K562 (cell line): Measurements from ENCODE around the gene RNF166. TPM values are rescaled to one million over a fixed set of nuclear protein-coding genes. Genes with fewer than 3 reads are reported as not detected.

Experiments used
- CREB1 ChIP-seq, 2 experiments: sonication (generic) in 1 of 2; formaldehyde crosslinking in 1 of 2; IDR thresholded peaks; 2 replicates each; pipeline versions ENCODE4 v1.6.1 to v1.8.0; 2012 to 2022; ENCODE audit warnings: inconsistent platforms in 1 of 2, mild to moderate bottlenecking in 1 of 2, missing genetic modification reagents in 1 of 2, moderate library complexity in 1 of 2
- EP300 ChIP-seq: IDR thresholded peaks from 2 replicates; pipeline ENCODE4 v1.6.1; 2012; ENCODE audit warnings: low read length, improper control_type of control experiment
- KHSRP ChIP-seq: fragments of 450-650 bp; IDR thresholded peaks from 2 replicates; pipeline ENCODE4 v1.6.1; 2017
- MYBL2 ChIP-seq, 2 experiments: fragments of 450-650 bp in 1 of 2; sonication (generic) in 1 of 2; formaldehyde crosslinking in 1 of 2; IDR thresholded peaks; 2 replicates each; pipeline versions ENCODE4 v1.6.1 to v1.8.1; 2017 to 2022; ENCODE audit warnings: borderline replicate concordance in 1 of 2, inconsistent platforms in 1 of 2, low read depth in 1 of 2, mild to moderate bottlenecking in 1 of 2, missing genetic modification reagents in 1 of 2, moderate library complexity in 1 of 2
- NCOA2 ChIP-seq, 2 experiments: fragments of 450-650 bp; IDR thresholded peaks; 2 replicates each; pipeline ENCODE4 v1.6.1; 2018; ENCODE audit warnings: mild to moderate bottlenecking in 2 of 2, moderate library complexity in 1 of 2; ENCODE audit not compliant: partially characterized antibody in 2 of 2
- NR2C2 ChIP-seq, 2 experiments: fragments of 200-800 bp in 1 of 2; sonication (Bioruptor generic) in 1 of 2; sonication (generic) in 1 of 2; formaldehyde crosslinking in 1 of 2; IDR thresholded peaks; 2 replicates each; pipeline versions ENCODE4 v1.6.1 to v1.8.0; 2016 to 2022; ENCODE audit warnings: mild to moderate bottlenecking in 1 of 2, missing compliant biosample characterization in 1 of 2, missing genetic modification characterization in 1 of 2, missing genetic modification reagents in 1 of 2
- POLR2G ChIP-seq: fragments of 200-400 bp; formaldehyde crosslinking; IDR thresholded peaks from 2 replicates; pipeline ENCODE4 v1.6.1; 2017; ENCODE audit warnings: low read depth, mild to moderate bottlenecking, antibody characterized with exemption, low read length, moderate library complexity
- SMAD1 ChIP-seq: fragments of 150-350 bp; IDR thresholded peaks from 2 replicates; pipeline ENCODE4 v1.6.1; 2014; ENCODE audit warnings: low read length, low read depth; ENCODE audit not compliant: partially characterized antibody
- SNIP1 ChIP-seq: fragments of 450-650 bp; IDR thresholded peaks from 2 replicates; pipeline ENCODE4 v1.7.1; 2017; ENCODE audit warnings: low read depth, mild to moderate bottlenecking
- TAF1 ChIP-seq: IDR thresholded peaks from 2 replicates; pipeline ENCODE4 v1.6.1; 2011; ENCODE audit warnings: mild to moderate bottlenecking, low read length, moderate library complexity; ENCODE audit not compliant: insufficient read depth, control insufficient read depth, severe bottlenecking; ENCODE audit errors: extremely low read depth
- ZBED1 ChIP-seq: IDR thresholded peaks from 2 replicates; pipeline ENCODE4 v1.6.1; 2014
- ZFP36 ChIP-seq: fragments of 150-350 bp; IDR thresholded peaks from 2 replicates; pipeline ENCODE4 v1.6.1; 2018; ENCODE audit warnings: low read length, low read depth; ENCODE audit not compliant: partially characterized antibody
- ZNF561 ChIP-seq: fragments of 450-650 bp; formaldehyde crosslinking; conservative IDR thresholded peaks from 2 replicates; pipeline ENCODE4 v1.4.0; 2020; ENCODE audit warnings: mild to moderate bottlenecking, moderate library complexity
- polyA plus RNA-seq, 8 experiments: library from polyadenylated mRNA; depleted of rRNA in 4 of 8; stranded (reverse) in 5 of 8; unstranded in 3 of 8; fragments of >200 nt; fragmentation: Nextera tagmentation in 2 of 8; fragmentation: Illumina TruSeq in 1 of 8; extraction: Ambion mirVana in 2 of 8; extraction: Trizol in 1 of 8; gene quantifications; 2 replicates each; pipeline versions ENCODE4 v1.2.1 to v1.2.3, GENCODE V29; 2011 to 2014; ENCODE audit warnings: inconsistent platforms in 1 of 8, missing spikeins in 1 of 8
- total RNA-seq, 7 experiments: library from RNA; depleted of rRNA in 6 of 7; stranded (reverse); fragments of >200 nt in 6 of 7; fragmentation: Illumina TruSeq in 2 of 7; extraction: Trizol in 2 of 7; gene quantifications; 2 replicates each; pipeline versions ENCODE4 v1.2.1 to v1.2.3, GENCODE V29; 2011 to 2021; ENCODE audit warnings: low replicate concordance in 1 of 7
- TF ChIP-seq, protein P1 (sequence below), 2 experiments: fragments of 450-650 bp; conservative IDR thresholded peaks; 2 replicates each; pipeline ENCODE4 v1.6.1; 2017; ENCODE audit warnings: mild to moderate bottlenecking in 2 of 2, moderate library complexity in 2 of 2
- TF ChIP-seq, protein P2 (sequence below), 3 experiments: fragments of 200-800 bp in 1 of 3; sonication (Bioruptor generic) in 1 of 3; sonication (generic) in 1 of 3; formaldehyde crosslinking in 1 of 3; IDR thresholded peaks; 2 replicates each; pipeline versions ENCODE4 v1.6.1 to v1.8.0; 2016 to 2022; ENCODE audit warnings: mild to moderate bottlenecking in 2 of 3, missing compliant biosample characterization in 2 of 3, missing genetic modification characterization in 2 of 3, missing genetic modification reagents in 1 of 3
- TF ChIP-seq, protein P3 (sequence below): sonication (generic); formaldehyde crosslinking; IDR thresholded peaks from 2 replicates; pipeline ENCODE4 v1.8.0; 2022; ENCODE audit warnings: missing genetic modification reagents, mild to moderate bottlenecking, moderate library complexity, borderline replicate concordance
- TF ChIP-seq, protein P4 (sequence below), 2 experiments: IDR thresholded peaks; 2 replicates each; pipeline ENCODE4 v1.6.1; 2011; ENCODE audit warnings: borderline replicate concordance in 1 of 2, control low read depth in 1 of 2, low read depth in 1 of 2, low read length in 1 of 2, mild to moderate bottlenecking in 1 of 2, mixed read lengths in 1 of 2, moderate library complexity in 1 of 2; ENCODE audit not compliant: insufficient read depth in 1 of 2, insufficient read length in 1 of 2, poor library complexity in 1 of 2, severe bottlenecking in 1 of 2; ENCODE audit errors: extremely low read depth in 1 of 2
- TF ChIP-seq, protein P5 (sequence below): fragments of 450-650 bp; IDR thresholded peaks from 2 replicates; pipeline ENCODE4 v1.6.1; 2016

The RNF166 gene
- total and polyA plus RNA-seq, 9 of the 15 experiments (the other 6 are each of a cell fraction or from before 2014, with no cell fraction given), result 0.56 to 60.3 (median 19.5) TPM

DNA sequence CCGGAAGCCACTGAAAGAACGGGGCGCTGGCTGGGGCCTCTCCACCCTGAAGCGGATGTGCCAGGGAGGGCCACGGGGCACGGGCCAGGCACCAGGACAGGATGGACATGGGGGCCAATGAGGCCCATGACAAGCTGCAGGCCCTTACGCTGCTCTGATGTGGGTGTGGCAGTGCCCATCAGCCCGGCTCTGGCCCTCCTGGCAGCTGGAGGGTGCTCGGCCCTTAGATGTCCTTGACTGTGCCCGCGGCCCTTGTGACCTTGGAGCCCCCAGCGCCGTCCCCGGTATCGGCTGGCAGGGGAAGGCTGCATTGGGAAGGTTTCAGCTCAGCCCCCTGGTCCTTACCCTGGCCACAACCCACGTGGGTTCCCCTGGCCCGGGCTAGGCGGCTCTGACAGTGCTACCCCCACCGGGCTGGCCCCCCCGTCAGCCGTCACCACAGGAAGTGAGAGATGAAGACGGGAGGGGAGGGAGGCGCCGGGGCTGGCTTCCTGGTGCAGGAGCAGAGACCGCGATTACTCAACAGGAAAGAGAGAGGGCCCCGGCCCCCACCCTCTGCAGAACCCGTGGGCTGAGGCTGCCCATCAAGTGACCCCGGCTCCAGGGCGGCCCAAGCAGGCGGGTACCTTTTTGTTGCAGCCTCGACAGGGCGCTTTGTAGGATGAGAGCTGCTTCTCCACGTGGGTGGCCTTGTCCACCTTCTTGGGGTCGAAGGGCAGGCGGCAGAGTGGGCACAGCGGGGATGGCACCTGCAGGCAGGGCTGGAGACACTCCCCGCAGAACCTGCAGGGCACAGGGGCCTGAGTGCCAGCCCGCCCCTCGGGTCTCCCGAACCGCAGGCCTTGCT lies 5.3 kb downstream of the RNF166 start (continued):
- no peak for TF ChIP-seq NCOA2 (IDR thresholded peaks at IDR 0.05; ENCODE audit: partially characterized antibody in 2 of 2)
- no peak for TF ChIP-seq KHSRP
- no peak for TF ChIP-seq MYBL2 (IDR thresholded peaks at IDR 0.05; ENCODE audit: low read depth)
- TF ChIP-seq MYBL2 (CRISPR knock-in tag; IDR thresholded peaks at IDR 0.05; ENCODE audit: borderline replicate concordance), result no peak
- TF ChIP-seq SMAD1, result no peak
- TF ChIP-seq, protein P1, sequence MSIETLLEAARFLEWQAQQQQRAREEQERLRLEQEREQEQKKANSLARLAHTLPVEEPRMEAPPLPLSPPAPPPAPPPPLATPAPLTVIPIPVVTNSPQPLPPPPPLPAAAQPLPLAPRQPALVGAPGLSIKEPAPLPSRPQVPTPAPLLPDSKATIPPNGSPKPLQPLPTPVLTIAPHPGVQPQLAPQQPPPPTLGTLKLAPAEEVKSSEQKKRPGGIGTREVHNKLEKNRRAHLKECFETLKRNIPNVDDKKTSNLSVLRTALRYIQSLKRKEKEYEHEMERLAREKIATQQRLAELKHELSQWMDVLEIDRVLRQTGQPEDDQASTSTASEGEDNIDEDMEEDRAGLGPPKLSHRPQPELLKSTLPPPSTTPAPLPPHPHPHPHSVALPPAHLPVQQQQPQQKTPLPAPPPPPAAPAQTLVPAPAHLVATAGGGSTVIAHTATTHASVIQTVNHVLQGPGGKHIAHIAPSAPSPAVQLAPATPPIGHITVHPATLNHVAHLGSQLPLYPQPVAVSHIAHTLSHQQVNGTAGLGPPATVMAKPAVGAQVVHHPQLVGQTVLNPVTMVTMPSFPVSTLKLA (conservative IDR thresholded peaks at IDR 0.05), result peak in 1 of 2 experiments; percentile 78; a peak in 3 of 4 replicates
- TF ChIP-seq, protein P2, sequence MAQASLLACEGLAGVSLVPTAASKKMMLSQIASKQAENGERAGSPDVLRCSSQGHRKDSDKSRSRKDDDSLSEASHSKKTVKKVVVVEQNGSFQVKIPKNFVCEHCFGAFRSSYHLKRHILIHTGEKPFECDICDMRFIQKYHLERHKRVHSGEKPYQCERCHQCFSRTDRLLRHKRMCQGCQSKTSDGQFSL (CRISPR knock-in tag; IDR thresholded peaks at IDR 0.05), result no peak
- TF ChIP-seq, protein P2 (tag; IDR thresholded peaks at IDR 0.05), result no peak
- peak; percentile 8 for TF ChIP-seq TAF1
- TF ChIP-seq ZBED1, result no peak
- no peak for TF ChIP-seq ZFP36
- TF ChIP-seq NR2C2 (CRISPR knock-in tag; IDR thresholded peaks at IDR 0.05), result no peak
- TF ChIP-seq NR2C2 (tag; IDR thresholded peaks at IDR 0.05), result peak; percentile 48; the same call in 1 of the 2 replicates
- TF ChIP-seq, protein P3, sequence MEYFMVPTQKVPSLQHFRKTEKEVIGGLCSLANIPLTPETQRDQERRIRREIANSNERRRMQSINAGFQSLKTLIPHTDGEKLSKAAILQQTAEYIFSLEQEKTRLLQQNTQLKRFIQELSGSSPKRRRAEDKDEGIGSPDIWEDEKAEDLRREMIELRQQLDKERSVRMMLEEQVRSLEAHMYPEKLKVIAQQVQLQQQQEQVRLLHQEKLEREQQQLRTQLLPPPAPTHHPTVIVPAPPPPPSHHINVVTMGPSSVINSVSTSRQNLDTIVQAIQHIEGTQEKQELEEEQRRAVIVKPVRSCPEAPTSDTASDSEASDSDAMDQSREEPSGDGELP (CRISPR knock-in tag), result peak; percentile 62; the same call in 1 of the 2 replicates
- TF ChIP-seq EP300, result peak; percentile 27; the same call in 1 of the 2 replicates
- TF ChIP-seq, protein P4, sequence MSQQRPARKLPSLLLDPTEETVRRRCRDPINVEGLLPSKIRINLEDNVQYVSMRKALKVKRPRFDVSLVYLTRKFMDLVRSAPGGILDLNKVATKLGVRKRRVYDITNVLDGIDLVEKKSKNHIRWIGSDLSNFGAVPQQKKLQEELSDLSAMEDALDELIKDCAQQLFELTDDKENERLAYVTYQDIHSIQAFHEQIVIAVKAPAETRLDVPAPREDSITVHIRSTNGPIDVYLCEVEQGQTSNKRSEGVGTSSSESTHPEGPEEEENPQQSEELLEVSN (IDR thresholded peaks at IDR 0.05; ENCODE audit: borderline replicate concordance in 1 of 2, extremely low read depth in 1 of 2, insufficient read depth in 1 of 2, insufficient read length in 1 of 2, low read depth in 1 of 2, low read length in 1 of 2, poor library complexity in 1 of 2, severe bottlenecking in 1 of 2), result peak in 1 of 2 experiments; percentile 42
- TF ChIP-seq CREB1 (IDR thresholded peaks at IDR 0.05), result no peak
- TF ChIP-seq CREB1 (CRISPR knock-in tag; IDR thresholded peaks at IDR 0.05), result 0 out of 2 replicates have a peak, but pooled peaks have one; percentile 18
- TF ChIP-seq ZNF561 (CRISPR knock-in tag), result no peak
- TF ChIP-seq SNIP1, result no peak
- TF ChIP-seq POLR2G, result peak; percentile 56
- TF ChIP-seq, protein P5, sequence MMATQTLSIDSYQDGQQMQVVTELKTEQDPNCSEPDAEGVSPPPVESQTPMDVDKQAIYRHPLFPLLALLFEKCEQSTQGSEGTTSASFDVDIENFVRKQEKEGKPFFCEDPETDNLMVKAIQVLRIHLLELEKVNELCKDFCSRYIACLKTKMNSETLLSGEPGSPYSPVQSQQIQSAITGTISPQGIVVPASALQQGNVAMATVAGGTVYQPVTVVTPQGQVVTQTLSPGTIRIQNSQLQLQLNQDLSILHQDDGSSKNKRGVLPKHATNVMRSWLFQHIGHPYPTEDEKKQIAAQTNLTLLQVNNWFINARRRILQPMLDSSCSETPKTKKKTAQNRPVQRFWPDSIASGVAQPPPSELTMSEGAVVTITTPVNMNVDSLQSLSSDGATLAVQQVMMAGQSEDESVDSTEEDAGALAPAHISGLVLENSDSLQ, result peak; percentile 93
